ENCODE data around the gene PPP1R3D.

DNA sequence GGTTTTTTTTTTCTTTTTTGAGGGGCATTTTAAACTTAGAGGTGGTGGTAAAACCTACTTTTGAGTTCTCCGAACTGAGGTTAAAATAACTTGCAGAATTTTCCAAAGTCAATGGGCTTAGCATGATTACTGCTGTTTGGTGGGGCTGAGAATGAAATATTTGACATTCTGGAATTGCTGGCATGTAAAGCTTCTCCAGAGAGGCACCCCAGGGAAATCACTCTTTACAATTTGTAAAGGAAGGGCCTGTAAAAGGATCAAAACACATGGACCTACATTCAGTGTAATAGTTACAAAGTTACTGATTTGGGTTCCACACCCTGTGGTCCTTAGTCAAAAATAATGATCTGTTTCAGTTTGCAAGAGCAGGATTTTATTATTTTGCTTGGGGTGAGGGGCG is 5.6 kb upstream of the PPP1R3D start:
- TF ChIP-seq, protein P1, sequence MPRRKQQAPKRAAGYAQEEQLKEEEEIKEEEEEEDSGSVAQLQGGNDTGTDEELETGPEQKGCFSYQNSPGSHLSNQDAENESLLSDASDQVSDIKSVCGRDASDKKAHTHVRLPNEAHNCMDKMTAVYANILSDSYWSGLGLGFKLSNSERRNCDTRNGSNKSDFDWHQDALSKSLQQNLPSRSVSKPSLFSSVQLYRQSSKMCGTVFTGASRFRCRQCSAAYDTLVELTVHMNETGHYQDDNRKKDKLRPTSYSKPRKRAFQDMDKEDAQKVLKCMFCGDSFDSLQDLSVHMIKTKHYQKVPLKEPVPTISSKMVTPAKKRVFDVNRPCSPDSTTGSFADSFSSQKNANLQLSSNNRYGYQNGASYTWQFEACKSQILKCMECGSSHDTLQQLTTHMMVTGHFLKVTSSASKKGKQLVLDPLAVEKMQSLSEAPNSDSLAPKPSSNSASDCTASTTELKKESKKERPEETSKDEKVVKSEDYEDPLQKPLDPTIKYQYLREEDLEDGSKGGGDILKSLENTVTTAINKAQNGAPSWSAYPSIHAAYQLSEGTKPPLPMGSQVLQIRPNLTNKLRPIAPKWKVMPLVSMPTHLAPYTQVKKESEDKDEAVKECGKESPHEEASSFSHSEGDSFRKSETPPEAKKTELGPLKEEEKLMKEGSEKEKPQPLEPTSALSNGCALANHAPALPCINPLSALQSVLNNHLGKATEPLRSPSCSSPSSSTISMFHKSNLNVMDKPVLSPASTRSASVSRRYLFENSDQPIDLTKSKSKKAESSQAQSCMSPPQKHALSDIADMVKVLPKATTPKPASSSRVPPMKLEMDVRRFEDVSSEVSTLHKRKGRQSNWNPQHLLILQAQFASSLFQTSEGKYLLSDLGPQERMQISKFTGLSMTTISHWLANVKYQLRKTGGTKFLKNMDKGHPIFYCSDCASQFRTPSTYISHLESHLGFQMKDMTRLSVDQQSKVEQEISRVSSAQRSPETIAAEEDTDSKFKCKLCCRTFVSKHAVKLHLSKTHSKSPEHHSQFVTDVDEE (CRISPR knock-in tag; IDR thresholded peaks at IDR 0.05) = no peak
- TF ChIP-seq ZC3H10 (CRISPR knock-in tag; IDR thresholded peaks at IDR 0.05) = no peak
- no peak for TF ChIP-seq TCF4 (CRISPR knock-in tag; IDR thresholded peaks at IDR 0.05; ENCODE audit: borderline replicate concordance)
- TF ChIP-seq ARNTL (CRISPR knock-in tag; IDR thresholded peaks at IDR 0.05; ENCODE audit: borderline replicate concordance, low read depth) = no peak
- TF ChIP-seq, protein P2, sequence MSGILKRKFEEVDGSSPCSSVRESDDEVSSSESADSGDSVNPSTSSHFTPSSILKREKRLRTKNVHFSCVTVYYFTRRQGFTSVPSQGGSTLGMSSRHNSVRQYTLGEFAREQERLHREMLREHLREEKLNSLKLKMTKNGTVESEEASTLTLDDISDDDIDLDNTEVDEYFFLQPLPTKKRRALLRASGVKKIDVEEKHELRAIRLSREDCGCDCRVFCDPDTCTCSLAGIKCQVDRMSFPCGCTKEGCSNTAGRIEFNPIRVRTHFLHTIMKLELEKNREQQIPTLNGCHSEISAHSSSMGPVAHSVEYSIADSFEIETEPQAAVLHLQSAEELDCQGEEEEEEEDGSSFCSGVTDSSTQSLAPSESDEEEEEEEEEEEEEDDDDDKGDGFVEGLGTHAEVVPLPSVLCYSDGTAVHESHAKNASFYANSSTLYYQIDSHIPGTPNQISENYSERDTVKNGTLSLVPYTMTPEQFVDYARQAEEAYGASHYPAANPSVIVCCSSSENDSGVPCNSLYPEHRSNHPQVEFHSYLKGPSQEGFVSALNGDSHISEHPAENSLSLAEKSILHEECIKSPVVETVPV (CRISPR knock-in tag; IDR thresholded peaks at IDR 0.05) = no peak
- no peak for TF ChIP-seq ZFP3 (CRISPR knock-in tag; IDR thresholded peaks at IDR 0.05)
- TF ChIP-seq RARB (CRISPR knock-in tag; IDR thresholded peaks at IDR 0.05) = no peak
